SU-DHL-6 (cell line): ENCODE results near the gene PTMS.

Experiments
- H2AFZ ChIP-seq: fragments of 200-600 bp; sonication (generic); 2 replicates; pipeline ENCODE4 v1.6.1; 2014; ENCODE audit warnings: low read depth, mild to moderate bottlenecking, moderate library complexity, mixed read lengths, antibody characterized with exemption, low read length; ENCODE audit not compliant: severe bottlenecking
- H3F3A ChIP-seq: fragments of 200-600 bp; shearing (Covaris generic); 2 replicates; pipeline ENCODE4 v1.6.0; 2016; ENCODE audit warnings: antibody characterized with exemption, mild to moderate bottlenecking; ENCODE audit not compliant: insufficient read depth
- H3K27ac ChIP-seq: fragments of 200-600 bp; sonication (generic); 2 replicates; pipeline ENCODE4 v1.5.1; 2016; ENCODE audit warnings: low read depth, mild to moderate bottlenecking, low read length, moderate library complexity, mixed read lengths
- H3K27me3 ChIP-seq: fragments of 200-600 bp; sonication (generic), shearing (Covaris generic); 2 replicates; pipeline ENCODE4 v1.6.0; 2014; ENCODE audit warnings: mild to moderate bottlenecking, low read length
- H3K36me3 ChIP-seq: fragments of 200-600 bp; sonication (generic); 2 replicates; pipeline ENCODE4 v1.6.1; 2014; ENCODE audit warnings: mild to moderate bottlenecking, low read length, mixed read lengths
- H3K4me2 ChIP-seq: fragments of 300-600, 200-600 bp; shearing (Covaris generic), sonication (generic); 2 replicates; pipeline ENCODE4 v1.6.0; 2014; ENCODE audit warnings: low read length, low read depth, mild to moderate bottlenecking; ENCODE audit not compliant: poor library complexity, severe bottlenecking
- H3K4me3 ChIP-seq: fragments of 200-600 bp; sonication (generic); 2 replicates; pipeline ENCODE4 v1.5.1; 2014; ENCODE audit warnings: antibody characterized with exemption, low read length, mild to moderate bottlenecking, mixed read lengths; ENCODE audit not compliant: insufficient read depth, poor library complexity, severe bottlenecking
- H3K79me2 ChIP-seq: fragments of 200-600 bp; sonication (generic); 2 replicates; pipeline ENCODE4 v1.6.1; 2014; ENCODE audit warnings: mild to moderate bottlenecking, low read length, moderate library complexity; ENCODE audit not compliant: insufficient read depth
- H3K9ac ChIP-seq: fragments of 200-600 bp; sonication (generic); 2 replicates; pipeline ENCODE4 v1.7.0; 2014; ENCODE audit warnings: mild to moderate bottlenecking, low read length
- H3K9me2 ChIP-seq: fragments of 200-600 bp; sonication (generic); replicated peaks from 2 replicates; pipeline ENCODE4 v1.6.1; 2014; ENCODE audit warnings: low read length; ENCODE audit not compliant: insufficient read depth
- H3K9me3 ChIP-seq: fragments of 200-600 bp; sonication (generic); 2 replicates; pipeline ENCODE4 v1.6.1; 2014; ENCODE audit warnings: low read length, mixed read lengths; ENCODE audit not compliant: insufficient read depth
- H4K20me1 ChIP-seq: fragments of 200-600 bp; sonication (generic); 2 replicates; pipeline ENCODE4 v1.6.1; 2014; ENCODE audit warnings: low read depth, mild to moderate bottlenecking, antibody characterized with exemption, low read length, moderate library complexity, mixed read lengths
- EZH2phosphoT487 ChIP-seq: fragments of 200-600 bp; sonication (generic), shearing (Covaris generic); conservative IDR thresholded peaks from 2 replicates; pipeline ENCODE4 v1.6.1; 2018; ENCODE audit warnings: mild to moderate bottlenecking, antibody characterized with exemption, low read length, moderate library complexity, mixed read lengths
- TF ChIP-seq, protein P1 (sequence below): fragments of 200-600 bp; sonication (generic); IDR thresholded peaks from one replicate; pipeline ENCODE4 v1.5.1; 2017; ENCODE audit warnings: antibody characterized with exemption, mild to moderate bottlenecking, low read length, moderate library complexity; ENCODE audit not compliant: insufficient read depth, poor library complexity, severe bottlenecking

PTMS gene

DNA sequence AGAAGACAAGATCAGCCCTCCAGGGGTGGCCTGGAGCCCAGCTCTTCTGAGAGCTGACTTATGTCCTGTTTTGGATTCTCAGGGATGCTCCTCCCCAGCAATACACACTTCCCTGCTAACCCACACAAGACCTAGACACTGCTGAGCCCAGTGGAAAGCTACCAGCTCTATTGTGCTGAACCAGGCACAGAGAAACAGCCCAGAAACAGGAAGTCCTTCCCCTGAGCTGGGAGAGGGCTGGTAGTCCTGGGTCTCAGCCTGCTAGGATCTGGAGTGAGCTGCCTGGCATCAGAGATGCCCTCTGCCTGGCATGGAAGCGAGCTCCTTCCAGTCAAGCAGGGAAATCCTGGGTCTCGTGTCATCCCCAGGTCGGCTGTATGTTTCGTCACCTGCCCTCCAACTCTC, 4.9 kb downstream of the PTMS start:
- no peaks in the 10 kb centered on the region for H3K36me3 ChIP-seq

DNA sequence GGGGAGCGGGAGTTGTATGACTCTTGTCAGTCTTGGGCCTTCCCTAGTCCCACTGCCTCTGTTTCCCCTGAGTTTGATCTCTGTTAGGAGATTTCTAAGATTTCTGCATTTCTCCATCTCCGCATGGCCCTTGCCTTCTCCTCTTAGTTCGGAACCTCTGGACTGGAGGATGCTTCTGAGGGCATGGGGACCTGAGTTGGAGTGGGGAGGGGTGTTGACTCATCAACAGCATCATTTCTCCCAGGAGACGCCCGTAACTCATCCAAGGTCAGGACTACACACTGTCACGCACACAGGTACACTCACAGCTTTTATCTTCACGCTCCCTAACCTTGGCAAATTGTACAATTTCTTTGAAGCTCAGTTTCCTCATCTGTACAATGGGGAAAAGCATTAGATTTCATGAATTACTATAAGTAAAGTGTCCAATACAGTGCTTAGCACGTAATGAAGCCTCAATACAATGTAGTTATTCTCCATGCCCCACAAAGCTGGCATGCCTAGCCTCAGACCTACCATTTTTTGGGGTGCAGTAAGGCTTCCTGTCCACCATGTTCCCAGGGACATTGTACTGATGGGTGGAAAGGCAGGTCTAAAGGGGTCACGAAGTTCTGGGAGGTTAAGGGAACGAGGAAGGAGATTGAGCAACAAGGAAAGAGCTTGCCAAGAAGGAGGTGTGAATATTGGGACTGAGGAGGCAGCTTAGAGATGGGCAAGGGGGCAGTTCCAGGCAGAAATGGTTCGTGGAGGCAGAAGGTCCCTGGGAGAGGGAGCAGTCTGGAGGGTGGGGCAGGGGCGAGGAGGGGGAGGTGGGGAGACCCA, 5.6 kb downstream of the PTMS start:
- no peak overlapping the region for H3K4me2 ChIP-seq
- no peaks in the 10 kb centered on the region for H3K36me3 ChIP-seq
- no peak overlapping the region for H3K4me3 ChIP-seq
- no peak overlapping the region for H2AFZ ChIP-seq
- no peaks in the 10 kb centered on the region for H3K9me3 ChIP-seq
- H3K9me2 ChIP-seq = no peaks in the 10 kb centered on the region
- no peaks in the 10 kb centered on the region for H3F3A ChIP-seq
- no peak overlapping the region for H3K9ac ChIP-seq
- no peak overlapping the region for H3K27ac ChIP-seq
- H3K27me3 ChIP-seq = no peaks in the 10 kb centered on the region
- H3K79me2 ChIP-seq = no peaks in the 10 kb centered on the region
- H4K20me1 ChIP-seq = no peaks in the 10 kb centered on the region
- TF ChIP-seq, protein P1, sequence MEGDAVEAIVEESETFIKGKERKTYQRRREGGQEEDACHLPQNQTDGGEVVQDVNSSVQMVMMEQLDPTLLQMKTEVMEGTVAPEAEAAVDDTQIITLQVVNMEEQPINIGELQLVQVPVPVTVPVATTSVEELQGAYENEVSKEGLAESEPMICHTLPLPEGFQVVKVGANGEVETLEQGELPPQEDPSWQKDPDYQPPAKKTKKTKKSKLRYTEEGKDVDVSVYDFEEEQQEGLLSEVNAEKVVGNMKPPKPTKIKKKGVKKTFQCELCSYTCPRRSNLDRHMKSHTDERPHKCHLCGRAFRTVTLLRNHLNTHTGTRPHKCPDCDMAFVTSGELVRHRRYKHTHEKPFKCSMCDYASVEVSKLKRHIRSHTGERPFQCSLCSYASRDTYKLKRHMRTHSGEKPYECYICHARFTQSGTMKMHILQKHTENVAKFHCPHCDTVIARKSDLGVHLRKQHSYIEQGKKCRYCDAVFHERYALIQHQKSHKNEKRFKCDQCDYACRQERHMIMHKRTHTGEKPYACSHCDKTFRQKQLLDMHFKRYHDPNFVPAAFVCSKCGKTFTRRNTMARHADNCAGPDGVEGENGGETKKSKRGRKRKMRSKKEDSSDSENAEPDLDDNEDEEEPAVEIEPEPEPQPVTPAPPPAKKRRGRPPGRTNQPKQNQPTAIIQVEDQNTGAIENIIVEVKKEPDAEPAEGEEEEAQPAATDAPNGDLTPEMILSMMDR = no peak
- TF ChIP-seq EZH2phosphoT487 = no peak

More for the DNA sequence above, 4.9 kb downstream of the PTMS start:
- Histone ChIP-seq H3K9me2 (no peaks in the 10 kb centered on the region), H3K27ac (no peak overlapping the region), H3K4me2 (no peak overlapping the region), H4K20me1 (no peaks in the 10 kb centered on the region), H3K9me3 (no peaks in the 10 kb centered on the region), H3F3A (no peaks in the 10 kb centered on the region), H2AFZ (no peak overlapping the region), H3K9ac (no peak overlapping the region), H3K79me2 (no peaks in the 10 kb centered on the region), H3K4me3 (no peak overlapping the region), H3K27me3 (no peaks in the 10 kb centered on the region)
- TF ChIP-seq, protein P1 = no peak
- TF ChIP-seq EZH2phosphoT487 = no peak

DNA sequence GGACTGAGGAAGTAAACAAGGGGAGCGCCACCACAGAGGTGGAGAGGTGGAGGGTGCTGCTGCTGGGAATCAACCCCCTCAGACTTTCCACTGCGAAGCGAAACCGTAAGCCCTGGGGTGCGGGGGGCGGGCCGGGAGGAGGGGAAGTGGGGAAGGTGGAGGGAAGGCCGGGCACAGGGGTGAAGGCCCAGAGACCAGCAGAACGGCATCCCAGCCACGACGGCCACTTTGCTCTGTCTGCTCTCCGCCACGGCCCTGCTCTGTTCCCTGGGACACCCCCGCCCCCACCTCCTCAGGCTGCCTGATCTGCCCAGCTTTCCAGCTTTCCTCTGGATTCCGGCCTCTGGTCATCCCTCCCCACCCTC, 6.2 kb downstream of the PTMS start, which contains the start of gene LAG3:
Gene LAG3 (plus strand): TSS at position 190 of the 365 bp plus-strand sequence. CDS start 333 bp downstream, outside the sequence.
- Histone ChIP-seq H4K20me1 (no peaks in the 10 kb centered on the region), H3K9ac (no peak within 1 kb of the TSS), H3K9me2 (no peaks in the 10 kb centered on the region), H2AFZ (no peak within 1 kb of the TSS), H3K36me3 (no peaks in the 10 kb centered on the region), H3K9me3 (no peaks in the 10 kb centered on the region), H3F3A (no peaks in the 10 kb centered on the region), H3K27me3 (no peaks in the 10 kb centered on the region), H3K27ac (no peak within 1 kb of the TSS), H3K4me2 (no peak within 1 kb of the TSS), H3K79me2 (no peaks in the 10 kb centered on the region), H3K4me3 (no peak within 1 kb of the TSS)
- no peak for TF ChIP-seq EZH2phosphoT487
- TF ChIP-seq, protein P1 = no peak
